Neural crest cell (in vitro differentiated cells): ENCODE results near the gene TMEM144. TPM values are rescaled to one million over a fixed set of nuclear protein-coding genes. Genes with fewer than 3 reads are reported as not detected.

Source experiments
- DNase-seq: peaks from one replicate; pipeline ENCODE4 v3.0.0; 2021; ENCODE audit warnings: low read depth, mixed read lengths, low spot score
- H3K27ac Mint-ChIP-seq: one replicate; pipeline ENCODE4 v1.8.0; 2021; ENCODE audit warnings: mild to moderate bottlenecking, mixed read lengths; ENCODE audit not compliant: unreplicated experiment
- H3K27me3 Mint-ChIP-seq: 2 replicates; pipeline ENCODE4 v1.8.0; 2021; ENCODE audit warnings: low read depth, mild to moderate bottlenecking, mixed read lengths
- H3K36me3 Mint-ChIP-seq: 2 replicates; pipeline ENCODE4 v1.8.0; 2021; ENCODE audit warnings: low read depth, mild to moderate bottlenecking, mixed read lengths
- H3K4me1 Mint-ChIP-seq: 2 replicates; pipeline ENCODE4 v1.8.0; 2021; ENCODE audit warnings: mixed read lengths
- H3K4me3 Mint-ChIP-seq: one replicate; pipeline ENCODE4 v1.8.0; 2021; ENCODE audit warnings: mild to moderate bottlenecking, mixed read lengths
- H3K9me3 Mint-ChIP-seq: 2 replicates; pipeline ENCODE4 v1.8.0; 2021; ENCODE audit warnings: mixed read lengths
- CTCF ChIP-seq: fragments of 200-600 bp; sonication (generic); conservative IDR thresholded peaks from 2 replicates; pipeline ENCODE4 v1.5.0; 2021; ENCODE audit warnings: antibody characterized with exemption, mild to moderate bottlenecking
- total RNA-seq: library from RNA; stranded (reverse); gene quantifications from 2 replicates; pipeline ENCODE4 v1.2.1, GENCODE V29; 2021

The TMEM144 gene
- total RNA-seq, 1 donor from 2014 or later, result 1.8 TPM

GRCh38 chr4:158164768-158165213 is 45.5 kb upstream of the TMEM144 start:
- H3K27me3 Mint-ChIP-seq, result no peaks in the 10 kb centered on the region
- TF ChIP-seq CTCF, result no peak
- peak overlapping the region; percentile 3 for H3K27ac Mint-ChIP-seq
- no peak for DNase-seq
- peaks cover 2% of the 10 kb centered on the region for H3K9me3 Mint-ChIP-seq
- peaks cover 64% of the 10 kb centered on the region for H3K4me1 Mint-ChIP-seq
- no peaks in the 10 kb centered on the region for H3K36me3 Mint-ChIP-seq
- peak overlapping the region; percentile 73 for H3K4me3 Mint-ChIP-seq

- no peak for TF ChIP-seq CTCF
- H3K27ac Mint-ChIP-seq, result no peak overlapping the region
- peaks cover 52% of the 10 kb centered on the region for H3K4me1 Mint-ChIP-seq
- no peaks in the 10 kb centered on the region for H3K36me3 Mint-ChIP-seq
- DNase-seq, result no peak
- H3K9me3 Mint-ChIP-seq, result peaks cover 2% of the 10 kb centered on the region
- H3K27me3 Mint-ChIP-seq, result no peaks in the 10 kb centered on the region
- H3K4me3 Mint-ChIP-seq, result no peak overlapping the region
Observed at GRCh38 chr4:158166701-158167100, 43.6 kb upstream of the TMEM144 start.

- H3K9me3 Mint-ChIP-seq, result no peaks in the 10 kb centered on the region
- peaks cover 53% of the 10 kb centered on the region for H3K4me1 Mint-ChIP-seq
- no peak for DNase-seq
- H3K27me3 Mint-ChIP-seq, result no peaks in the 10 kb centered on the region
- H3K27ac Mint-ChIP-seq, result no peak overlapping the region
- TF ChIP-seq CTCF, result no peak
- H3K36me3 Mint-ChIP-seq, result no peaks in the 10 kb centered on the region
- peak overlapping the region; percentile 24 for H3K4me3 Mint-ChIP-seq
Observed at GRCh38 chr4:158168606-158169005, 41.7 kb upstream of the TMEM144 start.

- peaks cover 44% of the 10 kb centered on the region for H3K4me1 Mint-ChIP-seq
Observed at GRCh38 chr4:158169506-158169905, 40.8 kb upstream of the TMEM144 start.

GRCh38 chr4:158169931-158170690 is 40.2 kb upstream of the TMEM144 start:
- DNase-seq, result no peak
- TF ChIP-seq CTCF, result no peak
- Mint-ChIP-seq H3K4me3 (peak overlapping the region; percentile 68), H3K36me3 (no peaks in the 10 kb centered on the region), H3K9me3 (no peaks in the 10 kb centered on the region), H3K27me3 (no peaks in the 10 kb centered on the region), H3K4me1 (peaks cover 38% of the 10 kb centered on the region), H3K27ac (no peak overlapping the region)

More at GRCh38 chr4:158169506-158169905, 40.8 kb upstream of the TMEM144 start:
- H3K36me3 Mint-ChIP-seq, result no peaks in the 10 kb centered on the region
- no peak for TF ChIP-seq CTCF
- no peaks in the 10 kb centered on the region for H3K27me3 Mint-ChIP-seq
- peak overlapping the region; percentile 68 for H3K4me3 Mint-ChIP-seq
- no peak overlapping the region for H3K27ac Mint-ChIP-seq
- H3K9me3 Mint-ChIP-seq, result no peaks in the 10 kb centered on the region
- no peak for DNase-seq
